Stimulated activated CD4-positive, alpha-beta T cell treated with anti-CD3 and anti-CD28 coated beads, Interleukin-4, amount 100 ng/mL, for 1 hour (primary cell): ENCODE results near the gene PRDM16.

Source experiments
- DNase-seq: peaks from one replicate; pipeline ENCODE4 v3.0.0-alpha.2; 2020

The PRDM16 gene

GRCh38 chr1:3217181-3217641 is 148.2 kb downstream of the PRDM16 start:
- DNase-seq: no peak

- no peak for DNase-seq
Measured at GRCh38 chr1:3217979-3218679, 149.1 kb downstream of the PRDM16 start.

- DNase-seq: no peak
Measured at GRCh38 chr1:3219005-3219790, 150.2 kb downstream of the PRDM16 start.

GRCh38 chr1:3219791-3220467 is 150.9 kb downstream of the PRDM16 start:
- no peak for DNase-seq

GRCh38 chr1:3221112-3222041 is 152.4 kb downstream of the PRDM16 start:
- DNase-seq: no peak

GRCh38 chr1:3222042-3222692 is 153.2 kb downstream of the PRDM16 start:
- DNase-seq: no peak

GRCh38 chr1:3225661-3226060 is 156.7 kb downstream of the PRDM16 start:
- no peak for DNase-seq

GRCh38 chr1:3226191-3226590 is 157.2 kb downstream of the PRDM16 start:
- no peak for DNase-seq

GRCh38 chr1:3226701-3227350 is 157.8 kb downstream of the PRDM16 start:
- DNase-seq: no peak

- DNase-seq: no peak
Measured at GRCh38 chr1:3227351-3227704, 158.3 kb downstream of the PRDM16 start.

GRCh38 chr1:3227893-3228292 is 158.9 kb downstream of the PRDM16 start:
- DNase-seq: no peak

- no peak for DNase-seq
Measured at GRCh38 chr1:3229081-3229725, 160.2 kb downstream of the PRDM16 start.

GRCh38 chr1:3230553-3230952 is 161.6 kb downstream of the PRDM16 start:
- no peak for DNase-seq

GRCh38 chr1:3231245-3231644 is 162.2 kb downstream of the PRDM16 start:
- DNase-seq: no peak

- no peak for DNase-seq
Measured at GRCh38 chr1:3231826-3232225, 162.8 kb downstream of the PRDM16 start.

GRCh38 chr1:3233031-3233430 is 164.0 kb downstream of the PRDM16 start:
- DNase-seq: no peak

GRCh38 chr1:3233551-3233950 is 164.5 kb downstream of the PRDM16 start:
- DNase-seq: no peak

GRCh38 chr1:3234281-3234680 is 165.3 kb downstream of the PRDM16 start:
- DNase-seq: no peak

GRCh38 chr1:3234956-3235355 is 166.0 kb downstream of the PRDM16 start:
- no peak for DNase-seq

GRCh38 chr1:3235496-3235895 is 166.5 kb downstream of the PRDM16 start:
- DNase-seq: no peak

- DNase-seq: no peak
Measured at GRCh38 chr1:3236361-3236760, 167.4 kb downstream of the PRDM16 start.
